ENCODE measurements around the gene PPP2R5A.

DNA sequence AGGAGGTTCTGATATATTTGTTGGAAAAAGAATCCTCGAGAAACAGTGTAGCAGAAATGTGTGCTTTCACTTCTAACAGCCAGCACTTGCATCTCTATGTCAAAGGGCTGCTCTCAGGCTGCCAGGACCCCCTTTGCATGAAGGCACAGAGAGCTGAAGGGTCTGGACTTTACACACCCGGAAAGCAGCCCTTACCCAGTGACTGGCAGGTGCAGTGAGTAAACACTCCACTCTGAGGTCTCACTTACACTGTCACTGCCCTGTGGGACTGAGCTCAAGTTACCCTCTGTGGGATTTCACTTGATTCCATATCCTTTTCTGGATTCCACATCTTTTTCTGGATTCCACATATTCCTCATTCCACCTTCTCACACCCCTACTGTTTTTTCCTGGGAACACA is 40.8 kb upstream of the PPP2R5A start:
- TF ChIP-seq POLR2A (IDR thresholded peaks at IDR 0.05) = no peak
- TF ChIP-seq, protein P1, sequence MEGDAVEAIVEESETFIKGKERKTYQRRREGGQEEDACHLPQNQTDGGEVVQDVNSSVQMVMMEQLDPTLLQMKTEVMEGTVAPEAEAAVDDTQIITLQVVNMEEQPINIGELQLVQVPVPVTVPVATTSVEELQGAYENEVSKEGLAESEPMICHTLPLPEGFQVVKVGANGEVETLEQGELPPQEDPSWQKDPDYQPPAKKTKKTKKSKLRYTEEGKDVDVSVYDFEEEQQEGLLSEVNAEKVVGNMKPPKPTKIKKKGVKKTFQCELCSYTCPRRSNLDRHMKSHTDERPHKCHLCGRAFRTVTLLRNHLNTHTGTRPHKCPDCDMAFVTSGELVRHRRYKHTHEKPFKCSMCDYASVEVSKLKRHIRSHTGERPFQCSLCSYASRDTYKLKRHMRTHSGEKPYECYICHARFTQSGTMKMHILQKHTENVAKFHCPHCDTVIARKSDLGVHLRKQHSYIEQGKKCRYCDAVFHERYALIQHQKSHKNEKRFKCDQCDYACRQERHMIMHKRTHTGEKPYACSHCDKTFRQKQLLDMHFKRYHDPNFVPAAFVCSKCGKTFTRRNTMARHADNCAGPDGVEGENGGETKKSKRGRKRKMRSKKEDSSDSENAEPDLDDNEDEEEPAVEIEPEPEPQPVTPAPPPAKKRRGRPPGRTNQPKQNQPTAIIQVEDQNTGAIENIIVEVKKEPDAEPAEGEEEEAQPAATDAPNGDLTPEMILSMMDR (IDR thresholded peaks at IDR 0.05) = no peak
